H1 (cell line): ENCODE data around the gene MAP2K1. TPM values are rescaled to one million over a fixed set of nuclear protein-coding genes. Genes with fewer than 3 reads are reported as not detected.
A peak's percentile ranks its signal among the peaks of the same experiment; 100 is the strongest.

ENCODE experiments used
- CTCF ChIA-PET: fragments of 300-600 bp; sonication (Branson Sonifier 250); formaldehyde crosslinking; loops from one replicate; lab custom pipeline; 2021; ENCODE audit not compliant: partially characterized antibody; lab: Charles Lee
- POLR2A ChIA-PET: fragments of 300-600 bp; sonication (Branson Sonifier 250); formaldehyde crosslinking; loops from one replicate; lab custom pipeline; 2021; ENCODE audit warnings: inconsistent platforms; ENCODE audit not compliant: partially characterized antibody; lab: Charles Lee
- DNase-seq, 2 experiments: peaks; one replicate each; pipeline versions ENCODE4 v3.0.0 to v3.0.0-alpha.2; 2010 to 2022; ENCODE audit warnings: low spot score in 2 of 2, low read depth in 1 of 2, mixed read lengths in 1 of 2
- FAIRE-seq: peaks from 2 replicates; lab custom pipeline; 2011; peaks lifted over from hg19 to GRCh38; lab: Jason Lieb, UNC
- H2AFZ ChIP-seq: 2 replicates; pipeline ENCODE4 v1.8.1; 2012; ENCODE audit warnings: low read length, inconsistent platforms
- H2AK5ac ChIP-seq: 2 replicates; pipeline ENCODE4 v1.6.1; 2013; ENCODE audit warnings: low read depth, low read length
- H2BK120ac ChIP-seq: replicated peaks from 2 replicates; pipeline ENCODE3; 2013; ENCODE audit warnings: low read depth, low read length, inconsistent platforms
- H2BK12ac ChIP-seq: 2 replicates; pipeline ENCODE4 v1.6.1; 2013; ENCODE audit warnings: low read depth, low read length
- H2BK15ac ChIP-seq: 2 replicates; pipeline ENCODE4 v1.6.1; 2013; ENCODE audit warnings: low read length
- H2BK20ac ChIP-seq: 2 replicates; pipeline ENCODE4 v1.6.1; 2013; ENCODE audit warnings: low read length
- H2BK5ac ChIP-seq: 2 replicates; pipeline ENCODE4 v1.6.1; 2013; ENCODE audit warnings: low read depth, low read length
- H3K14ac ChIP-seq: 2 replicates; pipeline ENCODE4 v1.6.1; 2013; ENCODE audit warnings: inconsistent platforms; ENCODE audit not compliant: insufficient read length
- H3K18ac ChIP-seq: 2 replicates; pipeline ENCODE4 v1.6.1; 2013; ENCODE audit warnings: low read length; ENCODE audit errors: extremely low read depth
- H3K23ac ChIP-seq: 2 replicates; pipeline ENCODE4 v1.6.1; 2013; ENCODE audit warnings: inconsistent platforms; ENCODE audit not compliant: insufficient read length
- H3K23me2 ChIP-seq: 2 replicates; pipeline ENCODE4 v1.6.1; 2013; ENCODE audit warnings: low read depth, low read length
- H3K27ac ChIP-seq: 2 replicates; pipeline ENCODE4 v1.6.1; 2011; ENCODE audit warnings: low read depth, low read length, inconsistent platforms
- H3K27me3 ChIP-seq, 4 experiments: replicated peaks in 1 of 4; 1 replicate in 1 of 4; 2 replicates in 3 of 4; pipeline versions ENCODE4 v1.6.1 to v1.8.1; 2011 to 2013; ENCODE audit warnings: low read length in 3 of 4, mild to moderate bottlenecking in 3 of 4, inconsistent platforms in 2 of 4, mixed read lengths in 2 of 4, moderate library complexity in 1 of 4; ENCODE audit not compliant: control insufficient read depth in 3 of 4, insufficient read depth in 3 of 4; ENCODE audit errors: extremely low read depth in 1 of 4
- H3K36me3 ChIP-seq, 4 experiments: 2 replicates each; pipeline versions ENCODE4 v1.6.1 to v1.8.1; 2011 to 2013; ENCODE audit warnings: mild to moderate bottlenecking in 4 of 4, low read length in 3 of 4, moderate library complexity in 2 of 4, control low read depth in 1 of 4, inconsistent platforms in 1 of 4; ENCODE audit not compliant: insufficient read depth in 4 of 4, control insufficient read depth in 2 of 4
- H3K4ac ChIP-seq: replicated peaks from 2 replicates; pipeline ENCODE3; 2013; ENCODE audit warnings: low read length, low read depth, mixed read lengths, inconsistent platforms; ENCODE audit not compliant: insufficient read length
- H3K4me1 ChIP-seq, 4 experiments: replicated peaks in 1 of 4; 1 replicate in 1 of 4; 2 replicates in 3 of 4; pipeline versions ENCODE4 v1.6.1 to v1.8.1; 2011 to 2013; ENCODE audit warnings: low read length in 3 of 4, inconsistent platforms in 2 of 4, mixed read lengths in 1 of 4; ENCODE audit not compliant: insufficient read depth in 4 of 4, control insufficient read depth in 3 of 4
- H3K4me2 ChIP-seq, 2 experiments: 2 replicates each; pipeline versions ENCODE4 v1.6.1 to v1.8.1; 2011 to 2013; ENCODE audit warnings: low read depth in 2 of 2, low read length in 2 of 2, control low read depth in 1 of 2, inconsistent platforms in 1 of 2, mild to moderate bottlenecking in 1 of 2; ENCODE audit not compliant: insufficient read depth in 1 of 2
- H3K4me3 ChIP-seq, 4 experiments: fragments of 200-600, 300-600 bp in 1 of 4; sonication (generic), shearing (Covaris generic), sonication (Bioruptor Twin) in 1 of 4; 2 replicates each; pipeline versions ENCODE4 v1.5.1 to v1.8.1; 2011 to 2016; ENCODE audit warnings: low read length in 4 of 4, low read depth in 3 of 4, control low read depth in 2 of 4, inconsistent platforms in 2 of 4, mild to moderate bottlenecking in 2 of 4, mixed read lengths in 1 of 4, moderate library complexity in 1 of 4; ENCODE audit not compliant: insufficient read depth in 2 of 4; ENCODE audit errors: extremely low read depth in 1 of 4
- H3K56ac ChIP-seq: replicated peaks from 2 replicates; pipeline ENCODE3; 2013; ENCODE audit warnings: low read depth, mild to moderate bottlenecking, mixed read lengths, low read length, inconsistent platforms; ENCODE audit not compliant: insufficient read length
- H3K79me1 ChIP-seq: 2 replicates; pipeline ENCODE4 v1.6.1; 2013; ENCODE audit warnings: low read depth, low read length, control low read depth
- H3K79me2 ChIP-seq, 2 experiments: 2 replicates each; pipeline versions ENCODE4 v1.6.1 to v1.8.1; 2012 to 2013; ENCODE audit warnings: low read length in 2 of 2, mild to moderate bottlenecking in 2 of 2, inconsistent platforms in 1 of 2; ENCODE audit not compliant: insufficient read depth in 2 of 2, control insufficient read depth in 1 of 2
- H3K9ac ChIP-seq, 4 experiments: replicated peaks in 1 of 4; 1 replicate in 1 of 4; 2 replicates in 3 of 4; pipeline versions ENCODE4 v1.6.1 to v1.8.1; 2011 to 2013; ENCODE audit warnings: low read depth in 3 of 4, low read length in 3 of 4, control low read depth in 2 of 4, mild to moderate bottlenecking in 2 of 4, moderate library complexity in 2 of 4, inconsistent platforms in 1 of 4; ENCODE audit errors: extremely low read depth in 1 of 4
- H3K9me3 ChIP-seq, 2 experiments: 2 replicates each; pipeline versions ENCODE4 v1.6.1 to v1.8.1; 2012 to 2013; ENCODE audit warnings: mild to moderate bottlenecking in 2 of 2, moderate library complexity in 2 of 2, control low read depth in 1 of 2, inconsistent platforms in 1 of 2, low read depth in 1 of 2, low read length in 1 of 2, mixed read lengths in 1 of 2; ENCODE audit not compliant: insufficient read depth in 2 of 2
- H4K20me1 ChIP-seq, 2 experiments: replicated peaks in 1 of 2; 2 replicates each; pipeline versions ENCODE3 to v1.8.1; 2011 to 2013; ENCODE audit warnings: inconsistent platforms in 2 of 2, low read length in 2 of 2, mild to moderate bottlenecking in 1 of 2; ENCODE audit not compliant: insufficient read depth in 2 of 2, control insufficient read depth in 1 of 2
- H4K5ac ChIP-seq: 2 replicates; pipeline ENCODE4 v1.6.1; 2013; ENCODE audit warnings: low read length, low read depth, mixed read lengths, inconsistent platforms; ENCODE audit not compliant: insufficient read length
- H4K8ac ChIP-seq: 2 replicates; pipeline ENCODE4 v1.8.0; 2013; ENCODE audit warnings: mild to moderate bottlenecking, moderate library complexity, low read length, inconsistent platforms; ENCODE audit not compliant: insufficient read depth; ENCODE audit errors: extremely low read depth
- H4K91ac ChIP-seq: replicated peaks from 2 replicates; pipeline ENCODE3; 2013; ENCODE audit warnings: low read length, mixed read lengths, inconsistent platforms; ENCODE audit not compliant: insufficient read length
- CHD1 ChIP-seq: IDR thresholded peaks from 2 replicates; pipeline ENCODE4 v1.6.1; 2012; ENCODE audit warnings: low read depth, low read length, improper control_type of control experiment
- CHD2 ChIP-seq: IDR thresholded peaks from 2 replicates; pipeline ENCODE4 v1.6.1; 2012; ENCODE audit warnings: low read length, improper control_type of control experiment
- CTBP2 ChIP-seq: IDR thresholded peaks from 2 replicates; pipeline ENCODE4 v1.7.0; 2011; ENCODE audit warnings: borderline replicate concordance, mild to moderate bottlenecking, moderate library complexity, mixed read lengths, low read length; ENCODE audit not compliant: insufficient read depth, insufficient read length
- EGR1 ChIP-seq: IDR thresholded peaks from 2 replicates; pipeline ENCODE4 v1.6.1; 2011; ENCODE audit warnings: low read depth, low read length, borderline replicate concordance
- EZH2 ChIP-seq: fragments of 200-600 bp; sonication (generic); IDR thresholded peaks from 2 replicates; pipeline ENCODE4 v1.7.1; 2012; ENCODE audit warnings: low read depth, mild to moderate bottlenecking, moderate library complexity, low read length, inconsistent platforms; ENCODE audit not compliant: severe bottlenecking
- GABPA ChIP-seq: IDR thresholded peaks from 2 replicates; pipeline ENCODE4 v1.6.1; 2011; ENCODE audit warnings: mild to moderate bottlenecking, low read length, moderate library complexity, borderline replicate concordance; ENCODE audit not compliant: insufficient read depth
- HDAC6 ChIP-seq: IDR thresholded peaks from one replicate; pipeline ENCODE4 v1.7.1; 2012; ENCODE audit warnings: low read depth, mild to moderate bottlenecking, inconsistent platforms, low read length, moderate library complexity
- KDM4A ChIP-seq: IDR thresholded peaks from one replicate; pipeline ENCODE4 v1.7.1; 2012; ENCODE audit warnings: low read depth, mild to moderate bottlenecking, moderate library complexity, low read length, inconsistent platforms; ENCODE audit not compliant: severe bottlenecking
- KDM5A ChIP-seq: fragments of 200-600 bp; IDR thresholded peaks from 2 replicates; pipeline ENCODE4 v1.7.1; 2012; ENCODE audit warnings: mild to moderate bottlenecking, low read length, inconsistent platforms, mixed read lengths
- MAFK ChIP-seq: IDR thresholded peaks from 2 replicates; pipeline ENCODE4 v1.6.1; 2012; ENCODE audit warnings: low read depth, mild to moderate bottlenecking, improper control_type of control experiment, low read length
- NANOG ChIP-seq: IDR thresholded peaks from 2 replicates; pipeline ENCODE4 v1.6.1; 2011; ENCODE audit warnings: low read length, low read depth, mild to moderate bottlenecking, inconsistent platforms; ENCODE audit not compliant: insufficient read depth, poor library complexity, severe bottlenecking
- SP4 ChIP-seq: IDR thresholded peaks from 2 replicates; pipeline ENCODE4 v1.6.1; 2012; ENCODE audit warnings: low read length, inconsistent platforms
- TAF1 ChIP-seq: IDR thresholded peaks from 2 replicates; pipeline ENCODE4 v1.6.1; 2011; ENCODE audit warnings: mild to moderate bottlenecking, low read depth, low read length
- TBP ChIP-seq: IDR thresholded peaks from 2 replicates; pipeline ENCODE4 v1.6.1; 2011; ENCODE audit warnings: low read depth, low read length, improper control_type of control experiment
- YY1 ChIP-seq: IDR thresholded peaks from 2 replicates; pipeline ENCODE4 v1.6.1; 2011; ENCODE audit warnings: low read depth, mild to moderate bottlenecking, low read length
- WGBS, 2 experiments: shearing (Covaris generic) in 1 of 2; methylation state at CpG; one replicate each; pipeline versions ENCODE4 v1.1.6 to v1.1.7; 2013 to 2015; ENCODE audit warnings: low lambda C conversion rate in 2 of 2, mixed read lengths in 2 of 2, inconsistent platforms in 1 of 2, low coverage in 1 of 2, missing lambda C conversion rate in 1 of 2; ENCODE audit not compliant: insufficient replicate concordance in 2 of 2, insufficient coverage in 1 of 2, insufficient read length in 1 of 2; ENCODE audit errors: extremely low coverage in 1 of 2, missing lambda C conversion rate in 1 of 2; 5-methylcytosine and 5-hydroxymethylcytosine counted together
- polyA plus RNA-seq, 7 experiments: library from polyadenylated mRNA; depleted of rRNA in 3 of 7; stranded (reverse) in 5 of 7; unstranded in 2 of 7; fragments of >200 nt in 5 of 7; fragments of 200-250 nt in 2 of 7; gene quantifications; 1 replicate in 5 of 7; 2 replicates in 1 of 7; 4 replicates in 1 of 7; pipeline versions ENCODE4 v1.2.1 to v1.2.3, GENCODE V29; 2011 to 2013; ENCODE audit warnings: missing spikeins in 2 of 7, mixed read lengths in 2 of 7
- total RNA-seq: library from RNA; stranded (reverse); fragmentation: NEBNext Ultra II Directional; extraction: Animal tissue kit (Norgen Biotek cat#: 25700); gene quantifications from 2 replicates; pipeline ENCODE4 v1.2.1, GENCODE V29; 2021

The MAP2K1 gene
- total and polyA plus RNA-seq, 2 of the 8 experiments (the other 6 are each of a cell fraction or from before 2014, with no cell fraction given) = 54.7 to 78.2 TPM

GRCh38 chr15:66514586-66514985 is 127.9 kb downstream of the MAP2K1 start:
- Histone ChIP-seq H4K8ac (no peak overlapping the region), H3K18ac (no peak overlapping the region), H2BK15ac (no peak overlapping the region), H2BK12ac (no peak overlapping the region), H3K23ac (no peak overlapping the region), H4K20me1 (peaks cover 0 to 2% of the 10 kb centered on the region in 2 experiments), H2BK120ac (no peak overlapping the region), H3K23me2 (no peaks in the 10 kb centered on the region), H3K4me1 (no peaks in the 10 kb centered on the region), H2BK5ac (no peak overlapping the region), H2AK5ac (0 out of 2 replicates have a peak overlapping the region, but pooled peaks have one; percentile 14), H4K91ac (no peak overlapping the region), H3K79me2 (no peaks in the 10 kb centered on the region), H3K56ac (no peak overlapping the region), H3K4ac (no peak overlapping the region), H3K4me3 (no peak overlapping the region)
- WGBS, 2 experiments = 92% methylated on average over 3 of the region's 3 CpGs; no CpG with 5 or more reads in 1 of the 2 experiments
- DNase-seq = no peak
- TF ChIP-seq GABPA (no peak), TBP (no peak), YY1 (no peak), SP4 (no peak), TAF1 (no peak), EGR1 (no peak), CHD1 (no peak), KDM5A (no peak), NANOG (no peak), KDM4A (no peak), MAFK (no peak), EZH2 (no peak), CTBP2 (no peak), CHD2 (no peak), HDAC6 (no peak)
- TF ChIP-seq, all 59 proteins: peak for 0
- CTCF ChIA-PET = interaction anchor here (0.6 to 1.4 kb wide), 3 partner anchors 13 to 1251 kb away, joined by 3 read pairs; no protein-coding TSS in a partner anchor
- Histone ChIP-seq H3K9ac (no peak overlapping the region), H3K36me3 (peaks cover 3 to 45% (median 21%) of the 10 kb centered on the region in 4 experiments), H4K5ac (no peak overlapping the region), H3K79me1 (no peaks in the 10 kb centered on the region), H3K27me3 (no peaks in the 10 kb centered on the region), H3K4me2 (no peak overlapping the region), H3K14ac (no peak overlapping the region), H2BK20ac (no peak overlapping the region), H3K9me3 (no peaks in the 10 kb centered on the region), H2AFZ (no peak overlapping the region), H3K27ac (no peak overlapping the region)
- no peak for FAIRE-seq
- POLR2A ChIA-PET = interaction anchor here (1.7 to 4.5 kb wide), 2 partner anchors 10 to 13 kb away, joined by 6 to 52 read pairs; partner anchors contain the start of genes RPL4 and ZWILCH
